HEK293 (cell line): ENCODE results near the gene STX3.

Experiments
- MZF1 ChIP-seq: fragments of 450-650 bp; formaldehyde crosslinking; IDR thresholded peaks from 2 replicates; pipeline ENCODE4 v1.5.1; 2017; ENCODE audit warnings: missing biosample characterization, missing genetic modification characterization, borderline replicate concordance
- TRIM28 ChIP-seq: IDR thresholded peaks from 2 replicates; pipeline ENCODE4 v1.6.1; 2011; ENCODE audit warnings: low read length, control low read depth, borderline replicate concordance
- YY1 ChIP-seq: fragments of 450-650 bp; formaldehyde crosslinking; IDR thresholded peaks from 2 replicates; pipeline ENCODE4 v1.5.1; 2018; ENCODE audit warnings: missing biosample characterization, missing genetic modification characterization
- ZBTB21 ChIP-seq: fragments of 450-650 bp; formaldehyde crosslinking; IDR thresholded peaks from 2 replicates; pipeline ENCODE4 v1.5.1; 2017; ENCODE audit warnings: missing biosample characterization, missing genetic modification characterization
- ZNF138 ChIP-seq: fragments of 450-650 bp; formaldehyde crosslinking; IDR thresholded peaks from 2 replicates; pipeline ENCODE4 v1.5.1; 2016; ENCODE audit warnings: missing biosample characterization, missing genetic modification characterization, borderline replicate concordance
- ZNF416 ChIP-seq: fragments of 450-650 bp; formaldehyde crosslinking; IDR thresholded peaks from 2 replicates; pipeline ENCODE4 v1.5.1; 2016; ENCODE audit warnings: missing biosample characterization, missing genetic modification characterization
- ZNF48 ChIP-seq: fragments of 450-650 bp; formaldehyde crosslinking; IDR thresholded peaks from 2 replicates; pipeline ENCODE4 v1.5.1; 2016; ENCODE audit warnings: missing biosample characterization, missing genetic modification characterization
- ZNF621 ChIP-seq: fragments of 450-650 bp; formaldehyde crosslinking; IDR thresholded peaks from 2 replicates; pipeline ENCODE4 v1.5.1; 2017; ENCODE audit warnings: missing biosample characterization, missing genetic modification characterization
- TF ChIP-seq, protein P1 (sequence below): fragments of 450-650 bp; formaldehyde crosslinking; conservative IDR thresholded peaks from 2 replicates; pipeline ENCODE4 v1.5.1; 2016; ENCODE audit warnings: low read depth, missing biosample characterization, missing genetic modification characterization
- TF ChIP-seq, protein P2 (sequence below): fragments of 450-650 bp; formaldehyde crosslinking; IDR thresholded peaks from 2 replicates; pipeline ENCODE4 v1.5.1; 2016; ENCODE audit warnings: missing biosample characterization, missing genetic modification characterization

DNA sequence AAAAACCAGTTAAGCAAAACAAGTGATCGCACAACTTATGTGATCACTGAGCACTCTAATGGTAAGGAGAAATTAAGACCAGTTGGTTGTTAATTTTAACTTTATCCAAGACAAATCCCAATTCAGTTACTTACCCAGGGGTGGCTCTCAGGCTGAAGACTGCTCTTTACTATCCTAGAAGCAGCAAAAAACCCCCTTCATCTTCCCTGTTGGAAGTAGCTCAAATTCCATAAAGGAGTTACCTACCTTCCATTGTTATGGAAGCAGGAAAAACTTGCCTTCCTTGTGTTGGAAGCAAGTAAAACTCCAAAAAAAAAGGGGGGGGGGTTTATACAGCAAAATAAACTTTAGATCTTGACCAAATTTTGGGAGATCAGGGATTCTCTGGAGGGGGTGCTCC, 60.6 kb downstream of the STX3 start:
- TF ChIP-seq, protein P1, sequence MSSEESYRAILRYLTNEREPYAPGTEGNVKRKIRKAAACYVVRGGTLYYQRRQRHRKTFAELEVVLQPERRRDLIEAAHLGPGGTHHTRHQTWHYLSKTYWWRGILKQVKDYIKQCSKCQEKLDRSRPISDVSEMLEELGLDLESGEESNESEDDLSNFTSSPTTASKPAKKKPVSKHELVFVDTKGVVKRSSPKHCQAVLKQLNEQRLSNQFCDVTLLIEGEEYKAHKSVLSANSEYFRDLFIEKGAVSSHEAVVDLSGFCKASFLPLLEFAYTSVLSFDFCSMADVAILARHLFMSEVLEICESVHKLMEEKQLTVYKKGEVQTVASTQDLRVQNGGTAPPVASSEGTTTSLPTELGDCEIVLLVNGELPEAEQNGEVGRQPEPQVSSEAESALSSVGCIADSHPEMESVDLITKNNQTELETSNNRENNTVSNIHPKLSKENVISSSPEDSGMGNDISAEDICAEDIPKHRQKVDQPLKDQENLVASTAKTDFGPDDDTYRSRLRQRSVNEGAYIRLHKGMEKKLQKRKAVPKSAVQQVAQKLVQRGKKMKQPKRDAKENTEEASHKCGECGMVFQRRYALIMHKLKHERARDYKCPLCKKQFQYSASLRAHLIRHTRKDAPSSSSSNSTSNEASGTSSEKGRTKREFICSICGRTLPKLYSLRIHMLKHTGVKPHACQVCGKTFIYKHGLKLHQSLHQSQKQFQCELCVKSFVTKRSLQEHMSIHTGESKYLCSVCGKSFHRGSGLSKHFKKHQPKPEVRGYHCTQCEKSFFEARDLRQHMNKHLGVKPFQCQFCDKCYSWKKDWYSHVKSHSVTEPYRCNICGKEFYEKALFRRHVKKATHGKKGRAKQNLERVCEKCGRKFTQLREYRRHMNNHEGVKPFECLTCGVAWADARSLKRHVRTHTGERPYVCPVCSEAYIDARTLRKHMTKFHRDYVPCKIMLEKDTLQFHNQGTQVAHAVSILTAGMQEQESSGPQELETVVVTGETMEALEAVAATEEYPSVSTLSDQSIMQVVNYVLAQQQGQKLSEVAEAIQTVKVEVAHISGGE (tag by site-specific recombination): no peak
- no peak for TF ChIP-seq ZNF416 (tag by site-specific recombination)
- TF ChIP-seq, protein P2, sequence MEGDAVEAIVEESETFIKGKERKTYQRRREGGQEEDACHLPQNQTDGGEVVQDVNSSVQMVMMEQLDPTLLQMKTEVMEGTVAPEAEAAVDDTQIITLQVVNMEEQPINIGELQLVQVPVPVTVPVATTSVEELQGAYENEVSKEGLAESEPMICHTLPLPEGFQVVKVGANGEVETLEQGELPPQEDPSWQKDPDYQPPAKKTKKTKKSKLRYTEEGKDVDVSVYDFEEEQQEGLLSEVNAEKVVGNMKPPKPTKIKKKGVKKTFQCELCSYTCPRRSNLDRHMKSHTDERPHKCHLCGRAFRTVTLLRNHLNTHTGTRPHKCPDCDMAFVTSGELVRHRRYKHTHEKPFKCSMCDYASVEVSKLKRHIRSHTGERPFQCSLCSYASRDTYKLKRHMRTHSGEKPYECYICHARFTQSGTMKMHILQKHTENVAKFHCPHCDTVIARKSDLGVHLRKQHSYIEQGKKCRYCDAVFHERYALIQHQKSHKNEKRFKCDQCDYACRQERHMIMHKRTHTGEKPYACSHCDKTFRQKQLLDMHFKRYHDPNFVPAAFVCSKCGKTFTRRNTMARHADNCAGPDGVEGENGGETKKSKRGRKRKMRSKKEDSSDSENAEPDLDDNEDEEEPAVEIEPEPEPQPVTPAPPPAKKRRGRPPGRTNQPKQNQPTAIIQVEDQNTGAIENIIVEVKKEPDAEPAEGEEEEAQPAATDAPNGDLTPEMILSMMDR (tag by site-specific recombination): no peak
- no peak for TF ChIP-seq ZNF138 (tag by site-specific recombination)
- TF ChIP-seq ZNF48 (tag by site-specific recombination): no peak
- TF ChIP-seq ZNF621 (tag by site-specific recombination): no peak
- no peak for TF ChIP-seq ZBTB21 (tag by site-specific recombination)
- no peak for TF ChIP-seq YY1
- TF ChIP-seq TRIM28: no peak
- no peak for TF ChIP-seq MZF1 (tag by site-specific recombination)
